Measurements from ENCODE around the gene VRK2. TPM values are rescaled to one million over a fixed set of nuclear protein-coding genes. Genes with fewer than 3 reads are reported as not detected.

The VRK2 gene
- total and polyA plus RNA-seq, 10 of the 15 experiments (the other 5 are each of a cell fraction or from before 2014, with no cell fraction given), result 26.5 to 78.0 (median 57.3) TPM

GRCh38 chr2:58006952-58007284 is 39.7 kb upstream of the VRK2 start:
- POLR2A ChIA-PET, result interaction anchor here (2.6 kb wide), 1 partner anchor 10 kb away, joined by 8 read pairs; no protein-coding TSS in a partner anchor
- WGBS (ENCODE audit: insufficient coverage, insufficient replicate concordance, low lambda C conversion rate, missing lambda C conversion rate), result 55% methylated on average over 1 of the region's 1 CpG

More at GRCh38 chr2:58006952-58007284, 39.7 kb upstream of the VRK2 start:
- DNase-seq (ENCODE audit: low read depth, low spot score) (no peak), ATAC-seq (peak; percentile 65), FAIRE-seq (peak; percentile 38)
- TF ChIP-seq ZBTB11 (CRISPR knock-in tag; IDR thresholded peaks at IDR 0.05) (no peak), IKZF1 (conservative IDR thresholded peaks at IDR 0.05) (peak; percentile 45; the same call in 1 of the 2 replicates), RB1 (IDR thresholded peaks at IDR 0.05; ENCODE audit: borderline replicate concordance) (no peak), IKZF2 (IDR thresholded peaks at IDR 0.05) (peak in 1 of 2 experiments; percentile 22; a peak in 1 of 4 replicates), JUND (IDR thresholded peaks at IDR 0.05; ENCODE audit: low read depth, low read length) (no peak), ZNF687 (IDR thresholded peaks at IDR 0.05) (no peak), NFYB (IDR thresholded peaks at IDR 0.05; ENCODE audit: insufficient read depth, low read depth, low read length) (no peak), CBX3 (IDR thresholded peaks at IDR 0.05; ENCODE audit: borderline replicate concordance, low read depth) (no peak), ZBED1 (IDR thresholded peaks at IDR 0.05; ENCODE audit: borderline replicate concordance) (no peak)
- no peaks in the 10 kb centered on the region for H3K4me1 ChIP-seq (ENCODE audit: control insufficient read depth, insufficient read depth, low read length)
- no peaks in the 10 kb centered on the region for H3K27me3 ChIP-seq (replicated peaks in 1 of 2; ENCODE audit: control insufficient read depth in 2 of 2, insufficient read depth in 2 of 2, low read length in 1 of 2)
- peak overlapping the region; percentile 65 for H2AFZ ChIP-seq (ENCODE audit: control insufficient read depth, low read depth, low read length)
- intact Hi-C loops (cut with micrococcal nuclease; ENCODE audit: unreplicated experiment) (no loop called here), in situ Hi-C loops (cut with MboI) (no loop called here)
- peak overlapping the region; percentile 15; the same call in 1 of the 2 replicates for H3K4me2 ChIP-seq (ENCODE audit: control insufficient read depth, insufficient read depth)
- no peak overlapping the region for H3K4me3 ChIP-seq
- no peaks in the 10 kb centered on the region for H3K79me2 ChIP-seq (ENCODE audit: control insufficient read depth, insufficient read depth, low read length)
- ChIA-PET CTCF (no interaction called here), RAD21 (ENCODE audit: unreplicated experiment) (no interaction called here), SMC1A (ENCODE audit: uncharacterized antibody, unreplicated experiment) (interaction anchor here (1.0 to 2.5 kb wide), 3 partner anchors 13 to 33 kb away, joined by 3 to 7 read pairs (median 5); no protein-coding TSS in a partner anchor)
- peak overlapping the region; percentile 13; the same call in 1 of the 2 replicates for H3K27ac ChIP-seq (ENCODE audit: control insufficient read depth, insufficient read depth)
- H4K20me1 ChIP-seq (ENCODE audit: control insufficient read depth, insufficient read depth), result no peaks in the 10 kb centered on the region
- no peaks in the 10 kb centered on the region; the same call in 2 of the 3 replicates for H3K9me3 ChIP-seq (replicated peaks; ENCODE audit: control insufficient read depth, insufficient read depth, low read length)
- no peaks in the 10 kb centered on the region for H3K36me3 ChIP-seq (ENCODE audit: control insufficient read depth in 2 of 2, insufficient read depth in 2 of 2, low read length in 1 of 2)
- BruUV-seq (replicated peaks), result no TSS peak
- no peak overlapping the region for H3K9ac ChIP-seq (ENCODE audit: control insufficient read depth, insufficient read depth, low read length)
